B cell (primary cell): ENCODE results near the gene BIRC7. TPM values are rescaled to one million over a fixed set of nuclear protein-coding genes. Genes with fewer than 3 reads are reported as not detected.

Source experiments
- ATAC-seq: fragments of 200-7000 bp; cut with Tn5 transposase; one replicate; pipeline ENCODE4 v1.10.0; 2021; ENCODE audit warnings: low read depth, mild to moderate bottlenecking, moderate number of reproducible peaks, moderate library complexity
- CTCF ChIA-PET: fragments of 350-600 bp; sonication (Branson Sonifier 250); formaldehyde crosslinking; loops from one replicate; lab custom pipeline; 2021; ENCODE audit warnings: antibody characterized with exemption, inconsistent platforms; lab: Charles Lee
- POLR2A ChIA-PET: fragments of 350-600 bp; sonication (Branson Sonifier 250); formaldehyde crosslinking; loops from one replicate; lab custom pipeline; 2021; ENCODE audit warnings: antibody characterized with exemption; lab: Charles Lee
- DNase-seq: peaks from one replicate; pipeline ENCODE4 v3.0.0; 2013
- H2AFZ ChIP-seq: 2 replicates; pipeline ENCODE4 v1.6.1; 2012; ENCODE audit warnings: mild to moderate bottlenecking, low read depth, low read length; ENCODE audit not compliant: insufficient read depth, poor library complexity, severe bottlenecking
- H3K27ac ChIP-seq, 2 donors: 1 replicate in 1 of 2; 2 replicates in 1 of 2; pipeline ENCODE4 v1.5.1; 2012 to 2013; ENCODE audit warnings: low read length in 2 of 2, mild to moderate bottlenecking in 2 of 2, moderate library complexity in 1 of 2
- H3K27me3 ChIP-seq, 4 experiments: fragments of 200-600 bp in 1 of 4; sonication (generic) in 1 of 4; replicated peaks in 1 of 4; 1 replicate in 2 of 4; 2 replicates in 2 of 4; pipeline versions ENCODE4 v1.6.1 to v1.7.0; 2013 to 2016; ENCODE audit warnings: low read length in 3 of 4, mild to moderate bottlenecking in 2 of 4, mixed read lengths in 1 of 4, moderate library complexity in 1 of 4; ENCODE audit not compliant: insufficient read depth in 4 of 4, control insufficient read depth in 3 of 4; ENCODE audit errors: control extremely low read depth in 1 of 4
- H3K36me3 ChIP-seq, 2 experiments: replicated peaks in 1 of 2; 1 replicate in 1 of 2; 2 replicates in 1 of 2; pipeline versions ENCODE4 v1.6.1 to v1.7.1; 2013; ENCODE audit warnings: low read length in 1 of 2; ENCODE audit not compliant: insufficient read depth in 2 of 2, control insufficient read depth in 1 of 2; ENCODE audit errors: control extremely low read depth in 1 of 2, extremely low read depth in 1 of 2
- H3K4me1 ChIP-seq, 2 donors: fragments of 200-600 bp in 1 of 2; sonication (generic) in 1 of 2; 1 replicate in 1 of 2; 2 replicates in 1 of 2; pipeline versions ENCODE4 v1.5.1 to v1.6.1; 2013 to 2017; ENCODE audit warnings: low read length in 2 of 2; ENCODE audit not compliant: control insufficient read depth in 2 of 2, insufficient read depth in 2 of 2
- H3K4me2 ChIP-seq: replicated peaks from 2 replicates; pipeline ENCODE3; 2012; ENCODE audit warnings: mild to moderate bottlenecking, low read depth, low read length; ENCODE audit not compliant: poor library complexity, severe bottlenecking
- H3K4me3 ChIP-seq, 5 experiments: fragments of 200-600 bp in 1 of 5; sonication (generic) in 1 of 5; 1 replicate in 3 of 5; 2 replicates in 2 of 5; pipeline versions ENCODE4 v1.5.1 to v1.7.0; 2011 to 2016; ENCODE audit warnings: low read length in 4 of 5, mild to moderate bottlenecking in 4 of 5, low read depth in 2 of 5, control low read depth in 1 of 5, moderate library complexity in 1 of 5; ENCODE audit not compliant: insufficient read depth in 1 of 5; ENCODE audit errors: control extremely low read depth in 1 of 5, extremely low read depth in 1 of 5
- H3K79me2 ChIP-seq: fragments of 200-600 bp; sonication (generic); one replicate; pipeline ENCODE4 v1.6.0; 2016; ENCODE audit warnings: low read length; ENCODE audit not compliant: control insufficient read depth, insufficient read depth
- H3K9ac ChIP-seq: fragments of 200-600 bp; sonication (generic); 2 replicates; pipeline ENCODE4 v1.6.1; 2017; ENCODE audit warnings: mild to moderate bottlenecking, low read length, moderate library complexity
- H3K9me3 ChIP-seq, 3 donors: one replicate each; pipeline versions ENCODE4 v1.6.1 to v1.7.1; 2013; ENCODE audit warnings: low read length in 2 of 3; ENCODE audit not compliant: control insufficient read depth in 2 of 3, insufficient read depth in 1 of 3; ENCODE audit errors: control extremely low read depth in 1 of 3
- H4K20me1 ChIP-seq: 2 replicates; pipeline ENCODE4 v1.6.0; 2012; ENCODE audit warnings: mild to moderate bottlenecking, low read length; ENCODE audit not compliant: insufficient read depth, control insufficient read depth, poor library complexity, severe bottlenecking
- H3K27ac Mint-ChIP-seq: one replicate; pipeline ENCODE4 v1.8.0; 2021; ENCODE audit warnings: mixed read lengths
- H3K27me3 Mint-ChIP-seq: one replicate; pipeline ENCODE4 v1.8.0; 2021; ENCODE audit warnings: mixed read lengths
- H3K4me1 Mint-ChIP-seq: one replicate; pipeline ENCODE4 v1.8.0; 2021; ENCODE audit warnings: mixed read lengths
- H3K4me3 Mint-ChIP-seq: one replicate; pipeline ENCODE4 v1.8.0; 2021; ENCODE audit warnings: mixed read lengths
- H3K9me3 Mint-ChIP-seq: one replicate; pipeline ENCODE4 v1.8.0; 2022; ENCODE audit warnings: mixed read lengths; ENCODE audit not compliant: insufficient read depth
- EZH2 ChIP-seq: IDR thresholded peaks from 2 replicates; pipeline ENCODE4 v1.6.1; 2012; ENCODE audit warnings: borderline replicate concordance, low read depth, mild to moderate bottlenecking, moderate library complexity, low read length; ENCODE audit not compliant: insufficient read depth, poor library complexity, severe bottlenecking
- WGBS: methylation state at CpG from one replicate; pipeline ENCODE4 v1.1.5; 2013; ENCODE audit warnings: missing lambda C conversion rate; ENCODE audit not compliant: insufficient coverage; 5-methylcytosine and 5-hydroxymethylcytosine counted together
- intact Hi-C: fragments of 100-400 bp; cut with micrococcal nuclease; formaldehyde crosslinking; loops from one replicate; pipeline ENCODE4 v1.10.0; 2022
- polyA plus RNA-seq: library from polyadenylated mRNA; depleted of rRNA; stranded (reverse); fragments of >200 nt; gene quantifications from 2 replicates; pipeline ENCODE4 v1.2.3, GENCODE V29; 2012
- total RNA-seq, 2 donors: library from RNA; stranded (reverse); fragments of 120-200 nt in 1 of 2; gene quantifications; 1 replicate in 1 of 2; 2 replicates in 1 of 2; pipeline versions ENCODE4 v1.2.3 to v1.2.4, GENCODE V29; 2013 to 2022
- TF ChIP-seq, protein P1 (sequence below): fragments of 200-600 bp; IDR thresholded peaks from one replicate; pipeline ENCODE4 v1.8.0; 2022; ENCODE audit warnings: antibody characterized with exemption, mild to moderate bottlenecking

BIRC7 gene
- total and polyA plus RNA-seq, 2 donors (not counting 1 experiment from before 2014, with no cell fraction given), result 0.12 TPM; not detected in 1

DNA sequence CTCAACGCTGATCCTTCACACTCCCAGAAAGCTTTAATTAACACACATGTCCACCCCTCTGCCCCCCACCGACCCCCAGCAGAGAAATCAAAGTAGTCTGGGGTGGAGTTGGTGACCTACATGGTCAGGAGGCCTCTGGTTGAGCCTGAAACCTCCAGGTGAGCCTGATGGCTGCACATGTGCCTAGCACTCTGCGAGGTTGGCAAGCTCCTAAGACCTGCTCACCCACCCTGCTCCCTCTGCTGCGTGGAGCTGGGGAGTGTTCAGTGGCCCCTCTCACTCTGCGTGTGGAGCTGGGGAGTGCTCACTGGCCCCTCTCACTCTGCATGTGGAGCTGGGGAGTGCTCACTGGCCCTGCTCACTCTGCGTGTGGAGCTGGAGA is 11.9 kb upstream of the BIRC7 start:
- ChIA-PET CTCF (interaction anchor here (0.6 to 3.4 kb wide), 21 partner anchors 11 to 706 kb away, joined by 3 to 35 read pairs (median 4); partner anchors contain the start of genes ARFGAP1 and BIRC7), POLR2A (no interaction called here)
- Histone ChIP-seq H4K20me1 (no peaks in the 10 kb centered on the region), H3K4me2 (no peak overlapping the region), H3K36me3 (no peaks in the 10 kb centered on the region), H3K9me3 (no peaks in the 10 kb centered on the region), H3K4me3 (no peak overlapping the region), H3K27me3 (peaks cover 0 to 10% (median 0%) of the 10 kb centered on the region in 4 experiments), H3K9ac (no peak overlapping the region), H3K79me2 (no peaks in the 10 kb centered on the region), H3K4me1 (no peaks in the 10 kb centered on the region), H3K27ac (no peak overlapping the region), H2AFZ (no peak overlapping the region)
- ATAC-seq, result no peak
- H3K27ac Mint-ChIP-seq, result no peak overlapping the region
- no peaks in the 10 kb centered on the region for H3K4me1 Mint-ChIP-seq
- no peak overlapping the region for H3K4me3 Mint-ChIP-seq
- no peak for DNase-seq
- WGBS, result 83% methylated on average over 1 of the region's 6 CpGs
- peaks cover 16% of the 10 kb centered on the region for H3K27me3 Mint-ChIP-seq
- no peaks in the 10 kb centered on the region for H3K9me3 Mint-ChIP-seq
- TF ChIP-seq, protein P1, sequence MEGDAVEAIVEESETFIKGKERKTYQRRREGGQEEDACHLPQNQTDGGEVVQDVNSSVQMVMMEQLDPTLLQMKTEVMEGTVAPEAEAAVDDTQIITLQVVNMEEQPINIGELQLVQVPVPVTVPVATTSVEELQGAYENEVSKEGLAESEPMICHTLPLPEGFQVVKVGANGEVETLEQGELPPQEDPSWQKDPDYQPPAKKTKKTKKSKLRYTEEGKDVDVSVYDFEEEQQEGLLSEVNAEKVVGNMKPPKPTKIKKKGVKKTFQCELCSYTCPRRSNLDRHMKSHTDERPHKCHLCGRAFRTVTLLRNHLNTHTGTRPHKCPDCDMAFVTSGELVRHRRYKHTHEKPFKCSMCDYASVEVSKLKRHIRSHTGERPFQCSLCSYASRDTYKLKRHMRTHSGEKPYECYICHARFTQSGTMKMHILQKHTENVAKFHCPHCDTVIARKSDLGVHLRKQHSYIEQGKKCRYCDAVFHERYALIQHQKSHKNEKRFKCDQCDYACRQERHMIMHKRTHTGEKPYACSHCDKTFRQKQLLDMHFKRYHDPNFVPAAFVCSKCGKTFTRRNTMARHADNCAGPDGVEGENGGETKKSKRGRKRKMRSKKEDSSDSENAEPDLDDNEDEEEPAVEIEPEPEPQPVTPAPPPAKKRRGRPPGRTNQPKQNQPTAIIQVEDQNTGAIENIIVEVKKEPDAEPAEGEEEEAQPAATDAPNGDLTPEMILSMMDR, result no peak
- no peak for TF ChIP-seq EZH2
- intact Hi-C loops, result no loop called here

DNA sequence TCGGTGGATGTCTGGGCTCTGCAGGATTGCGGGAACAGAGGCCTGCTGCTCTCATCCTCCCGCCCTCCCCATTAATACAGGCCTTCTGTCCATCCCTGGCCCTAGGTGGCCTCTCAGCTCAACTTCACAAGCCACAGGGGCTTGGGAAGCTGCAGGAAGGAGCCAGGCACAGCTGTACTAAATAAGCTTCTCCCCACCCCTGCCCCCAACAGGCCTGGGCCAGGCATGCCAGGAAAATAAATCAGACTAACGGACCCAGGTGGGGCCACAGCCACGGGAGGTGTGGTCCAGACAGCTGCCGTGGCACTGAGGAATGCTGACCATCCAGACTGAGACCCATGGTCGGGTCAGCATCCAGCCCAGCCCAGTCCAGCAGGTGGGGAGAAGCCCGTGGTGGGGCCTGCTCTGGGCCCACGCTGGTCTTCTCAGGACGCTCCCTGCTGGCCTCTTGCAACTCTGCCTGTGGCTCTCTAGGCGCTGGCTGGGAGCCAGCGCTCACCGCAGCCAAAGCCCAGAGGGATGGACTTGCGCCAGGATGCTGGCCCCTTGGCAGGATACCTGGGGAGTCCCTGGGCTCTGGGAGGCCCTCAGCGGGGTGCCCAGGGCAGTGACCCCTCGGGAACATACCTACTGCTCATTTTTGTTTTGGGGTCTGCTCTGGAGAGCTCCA is 11.2 kb upstream of the BIRC7 start:
- 48% methylated on average over 16 of the region's 16 CpGs for WGBS
- DNase-seq (no peak), ATAC-seq (no peak)
- Mint-ChIP-seq H3K4me1 (no peaks in the 10 kb centered on the region), H3K27ac (no peak overlapping the region), H3K4me3 (no peak overlapping the region), H3K27me3 (peaks cover 23% of the 10 kb centered on the region), H3K9me3 (no peaks in the 10 kb centered on the region)
- ChIA-PET POLR2A (no interaction called here), CTCF (interaction anchor here (1.1 to 3.4 kb wide), 9 partner anchors 10 to 213 kb away, joined by 3 to 35 read pairs (median 7); partner anchors contain the start of gene BIRC7)
- H3K36me3 ChIP-seq, result no peaks in the 10 kb centered on the region
- H3K4me1 ChIP-seq, result no peaks in the 10 kb centered on the region
- no peaks in the 10 kb centered on the region for H3K79me2 ChIP-seq
- TF ChIP-seq EZH2, result no peak
- TF ChIP-seq, protein P1, result no peak
- no peak overlapping the region for H3K4me2 ChIP-seq
- intact Hi-C loops, result no loop called here
- H3K9me3 ChIP-seq, result no peaks in the 10 kb centered on the region
- H3K27me3 ChIP-seq, result peaks cover 0 to 17% (median 0%) of the 10 kb centered on the region in 4 experiments
- no peak overlapping the region for H3K27ac ChIP-seq
- H3K9ac ChIP-seq, result no peak overlapping the region
- no peaks in the 10 kb centered on the region for H4K20me1 ChIP-seq
- no peak overlapping the region for H2AFZ ChIP-seq
- no peak overlapping the region for H3K4me3 ChIP-seq
